ENCODE results near the gene ZCCHC13. TPM values are rescaled to one million over a fixed set of nuclear protein-coding genes. Genes with fewer than 3 reads are reported as not detected.
A peak's percentile ranks its signal among the peaks of the same experiment; 100 is the strongest.

ZCCHC13 gene
- total and polyA plus RNA-seq, 8 donors = not detected

DNA sequence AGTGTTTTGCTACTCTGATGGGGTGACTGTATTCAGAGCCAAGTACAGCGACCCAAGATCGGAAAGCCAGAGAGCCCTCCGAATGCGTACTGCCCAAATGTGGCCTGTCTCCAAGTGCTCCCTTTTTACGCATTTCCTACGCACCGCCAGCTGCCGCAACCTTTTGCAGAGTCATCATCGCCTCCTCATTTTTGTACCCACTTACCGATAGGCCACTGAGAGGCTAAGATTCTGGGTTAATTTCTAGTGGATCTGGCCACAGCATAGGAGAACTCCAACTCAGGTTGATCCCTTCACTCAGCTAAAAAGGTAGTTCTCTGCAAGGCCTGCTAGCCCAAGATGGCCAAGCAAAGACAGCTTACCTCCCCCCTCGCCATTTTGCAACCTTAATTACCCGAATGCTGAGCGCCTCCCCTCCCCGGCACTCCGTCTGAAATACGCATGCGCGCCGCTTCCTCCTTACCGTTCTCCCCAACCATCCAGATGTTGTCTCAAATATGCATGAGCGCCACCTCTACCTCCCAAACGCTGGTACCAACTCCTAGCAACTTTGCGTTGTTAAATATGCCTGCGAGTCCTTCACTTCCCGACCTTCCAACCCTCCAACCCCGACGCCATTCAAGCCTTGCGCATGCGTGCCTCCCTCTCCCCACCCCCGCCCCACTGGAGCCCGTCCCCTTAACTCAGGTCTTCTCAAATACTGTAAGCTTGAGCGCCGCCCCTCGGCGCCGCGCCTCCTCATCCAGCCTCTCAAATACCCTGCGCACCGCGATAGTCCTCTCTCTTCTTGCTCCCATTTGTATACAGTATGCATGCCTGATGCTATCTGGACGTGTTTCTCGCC, 11.8 kb upstream of the ZCCHC13 start:
- Histone ChIP-seq H3K27ac (peak overlapping the region; percentile 77 to 91 (median 89)), H3K4me3 (peak overlapping the region; percentile 54 to 59 (median 56)), H3K36me3 (no peaks in the 10 kb centered on the region), H3K27me3 (no peaks in the 10 kb centered on the region), H3K9me3 (peaks cover 0 to 15% (median 0%) of the 10 kb centered on the region in 4 donors), H3K4me1 (peaks cover 0 to 15% (median 0%) of the 10 kb centered on the region in 4 donors)
- whole genome bisulfite sequencing, 5 donors = 0 to 28% (median 2%) methylated on average over 34 to 42 of the region's 42 CpGs
- intact Hi-C loops (cut with DNase I; ENCODE audit: low total_unique reads) = no loop called here
- TF ChIP-seq POLR2AphosphoS5 (IDR thresholded peaks at IDR 0.05) (peak in 2 of 3 donors; percentile 57 to 60), EP300 (IDR thresholded peaks at IDR 0.05) (no peak)
- TF ChIP-seq, protein P1, sequence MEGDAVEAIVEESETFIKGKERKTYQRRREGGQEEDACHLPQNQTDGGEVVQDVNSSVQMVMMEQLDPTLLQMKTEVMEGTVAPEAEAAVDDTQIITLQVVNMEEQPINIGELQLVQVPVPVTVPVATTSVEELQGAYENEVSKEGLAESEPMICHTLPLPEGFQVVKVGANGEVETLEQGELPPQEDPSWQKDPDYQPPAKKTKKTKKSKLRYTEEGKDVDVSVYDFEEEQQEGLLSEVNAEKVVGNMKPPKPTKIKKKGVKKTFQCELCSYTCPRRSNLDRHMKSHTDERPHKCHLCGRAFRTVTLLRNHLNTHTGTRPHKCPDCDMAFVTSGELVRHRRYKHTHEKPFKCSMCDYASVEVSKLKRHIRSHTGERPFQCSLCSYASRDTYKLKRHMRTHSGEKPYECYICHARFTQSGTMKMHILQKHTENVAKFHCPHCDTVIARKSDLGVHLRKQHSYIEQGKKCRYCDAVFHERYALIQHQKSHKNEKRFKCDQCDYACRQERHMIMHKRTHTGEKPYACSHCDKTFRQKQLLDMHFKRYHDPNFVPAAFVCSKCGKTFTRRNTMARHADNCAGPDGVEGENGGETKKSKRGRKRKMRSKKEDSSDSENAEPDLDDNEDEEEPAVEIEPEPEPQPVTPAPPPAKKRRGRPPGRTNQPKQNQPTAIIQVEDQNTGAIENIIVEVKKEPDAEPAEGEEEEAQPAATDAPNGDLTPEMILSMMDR (IDR thresholded peaks at IDR 0.05) = peak in 1 of 7 experiments; percentile 21
- peak; percentile 86 to 96 for DNase-seq

DNA sequence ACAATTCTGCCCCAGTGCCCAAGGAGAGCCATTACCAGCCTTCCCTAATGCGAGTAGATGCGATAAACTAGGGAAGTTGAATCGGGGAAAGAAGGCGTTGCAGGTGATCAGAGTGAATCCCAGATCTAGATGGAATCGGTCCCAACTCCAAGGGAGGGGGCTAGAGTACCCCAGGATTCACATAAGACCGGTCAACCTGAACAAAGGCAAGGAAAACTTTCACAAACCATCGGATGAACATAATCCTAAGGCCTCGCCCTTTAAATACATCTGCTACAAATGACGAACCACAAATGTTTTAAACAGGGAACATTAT, 11.2 kb upstream of the ZCCHC13 start:
- H3K27ac ChIP-seq = peak overlapping the region; percentile 77 to 91 (median 89)
- no peak for DNase-seq
- no peak for TF ChIP-seq POLR2AphosphoS5 (IDR thresholded peaks at IDR 0.05)
- TF ChIP-seq POLR2A (IDR thresholded peaks at IDR 0.05) = no peak
- TF ChIP-seq, protein P1 (IDR thresholded peaks at IDR 0.05) = peak in 1 of 7 experiments; percentile 5
- no peak for TF ChIP-seq EP300 (IDR thresholded peaks at IDR 0.05)
- peaks cover 0 to 15% (median 0%) of the 10 kb centered on the region in 4 donors for H3K4me1 ChIP-seq
- WGBS, 5 donors = 0 to 28% (median 3%) methylated on average over 9 of the region's 9 CpGs
- no peaks in the 10 kb centered on the region for H3K36me3 ChIP-seq
- H3K4me3 ChIP-seq = peak overlapping the region; percentile 54 to 59 (median 56)
- H3K27me3 ChIP-seq = no peaks in the 10 kb centered on the region
- intact Hi-C loops (cut with DNase I; ENCODE audit: low total_unique reads) = no loop called here
- peaks cover 0 to 18% (median 0%) of the 10 kb centered on the region in 4 donors for H3K9me3 ChIP-seq

DNA sequence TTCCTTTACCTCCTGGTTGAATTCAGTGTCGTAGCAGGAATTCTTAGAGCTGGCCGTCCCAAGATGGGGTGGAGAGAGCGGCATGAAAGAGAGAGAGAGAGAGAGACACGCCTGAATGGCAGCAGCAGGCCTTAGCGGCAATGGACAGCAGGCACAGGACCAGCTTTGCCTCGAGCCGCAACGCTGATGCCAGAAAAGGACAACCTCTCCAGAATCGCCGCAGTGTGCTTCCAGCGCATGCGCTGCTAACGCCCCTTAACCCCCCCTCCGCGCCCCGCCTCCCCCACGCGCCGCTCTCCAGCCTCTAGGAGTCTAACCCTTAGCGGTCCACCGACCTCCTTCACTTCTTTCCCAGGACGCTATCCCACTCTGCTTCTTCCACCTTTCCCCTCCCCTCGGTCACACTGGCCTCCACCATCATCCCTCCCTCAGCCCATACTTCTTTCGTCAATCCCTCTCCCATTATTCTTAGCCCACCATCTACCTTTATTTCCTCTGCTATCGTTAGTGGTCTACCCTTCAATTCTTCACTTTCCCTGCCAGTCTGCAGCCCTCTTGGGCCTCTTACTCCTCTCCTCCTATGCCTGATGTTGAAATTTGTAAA, 10.5 kb upstream of the ZCCHC13 start:
- TF ChIP-seq, protein P1 (IDR thresholded peaks at IDR 0.05) = no peak
- no peak for TF ChIP-seq EP300 (IDR thresholded peaks at IDR 0.05)
- TF ChIP-seq POLR2A (IDR thresholded peaks at IDR 0.05) = no peak
- TF ChIP-seq POLR2AphosphoS5 (IDR thresholded peaks at IDR 0.05) = peak; percentile 20 to 68 (median 48)
- no peaks in the 10 kb centered on the region for H3K27me3 ChIP-seq
- H3K9me3 ChIP-seq = peaks cover 0 to 18% (median 0%) of the 10 kb centered on the region in 4 donors
- 1 to 34% (median 11%) methylated on average over 11 to 25 of the region's 25 CpGs for WGBS, 5 donors
- intact Hi-C loops (cut with DNase I; ENCODE audit: low total_unique reads) = no loop called here
- DNase-seq = peak; percentile 75 to 90
- peak overlapping the region; percentile 54 to 59 (median 56) for H3K4me3 ChIP-seq
- no peaks in the 10 kb centered on the region for H3K36me3 ChIP-seq
- H3K27ac ChIP-seq = peak overlapping the region; percentile 67 to 91 (median 89)
- H3K4me1 ChIP-seq = peaks cover 0 to 10% (median 0%) of the 10 kb centered on the region in 4 donors

DNA sequence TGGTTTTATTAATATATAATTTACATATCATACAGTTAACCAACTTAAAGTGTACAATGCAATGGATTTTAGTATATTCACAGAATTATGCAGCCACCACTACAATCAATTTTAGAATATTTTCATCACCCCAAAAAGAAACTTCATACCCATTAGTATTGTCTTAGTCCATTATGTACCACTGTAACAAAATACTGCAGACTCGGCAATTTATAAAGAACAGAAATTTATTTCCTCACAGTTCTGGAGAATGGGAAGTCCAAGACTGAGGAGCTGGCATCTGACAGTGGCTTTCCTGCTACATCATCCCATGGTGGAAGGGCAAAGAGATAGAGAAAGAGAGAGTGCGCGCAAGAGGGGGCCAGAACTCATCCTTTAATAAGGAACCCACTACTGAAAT, 8.9 kb upstream of the ZCCHC13 start:
- Histone ChIP-seq H3K27me3 (no peaks in the 10 kb centered on the region), H3K27ac (no peak overlapping the region), H3K9me3 (peaks cover 0 to 18% (median 0%) of the 10 kb centered on the region in 4 donors), H3K36me3 (no peaks in the 10 kb centered on the region), H3K4me3 (no peak overlapping the region), H3K4me1 (peaks cover 0 to 3% (median 0%) of the 10 kb centered on the region in 4 donors)
- intact Hi-C loops (cut with DNase I; ENCODE audit: low total_unique reads) = no loop called here
- no peak for DNase-seq
- TF ChIP-seq EP300 (IDR thresholded peaks at IDR 0.05) = no peak
- TF ChIP-seq, protein P1 (IDR thresholded peaks at IDR 0.05) = no peak
- no peak for TF ChIP-seq POLR2AphosphoS5 (IDR thresholded peaks at IDR 0.05)
- no peak for TF ChIP-seq POLR2A (IDR thresholded peaks at IDR 0.05)
- 91 to 98% (median 96%) methylated on average over 3 of the region's 3 CpGs for WGBS, 5 donors
